HG02885 (cell line): Measurements from ENCODE around the gene ANKRD29.
"Not testable (repeated sequence)": the region's sequence is repeated elsewhere in the genome, so short reads cannot be mapped to it uniquely, and the experiment has no call there.

Experiments used
- ATAC-seq: cut with Tn5 transposase; IDR thresholded peaks from one replicate; pipeline ENCODE4 v1.9.1; 2021; ENCODE audit warnings: mild to moderate bottlenecking; ENCODE audit not compliant: unreplicated experiment, poor library complexity

The ANKRD29 gene

GRCh38 chr18:23586249-23587196, 76.2 kb downstream of the ANKRD29 start, which contains the start of gene NPC1:
Gene NPC1, minus strand, starts transcription at chr18:23586506. Its CDS starts 163 bp downstream, at chr18:23586343.
- peak; percentile 92 for ATAC-seq

GRCh38 chr18:23585897-23586248, 76.8 kb downstream of the ANKRD29 start:
- ATAC-seq = peak; percentile 32

- ATAC-seq = no peak
These were observed 77.5 kb downstream of the ANKRD29 start for GRCh38 chr18:23585007-23585871.

GRCh38 chr18:23584019-23584983, 78.4 kb downstream of the ANKRD29 start:
- ATAC-seq = no peak

GRCh38 chr18:23583071-23583865, 79.4 kb downstream of the ANKRD29 start:
- no peak for ATAC-seq

- ATAC-seq = no peak
These were observed 81.9 kb downstream of the ANKRD29 start for GRCh38 chr18:23580677-23581367.

- no peak for ATAC-seq
These were observed 83.6 kb downstream of the ANKRD29 start for GRCh38 chr18:23578891-23579653.

- ATAC-seq = no peak
These were observed 84.5 kb downstream of the ANKRD29 start for GRCh38 chr18:23578067-23578701.

GRCh38 chr18:23577521-23577920, 85.2 kb downstream of the ANKRD29 start:
- ATAC-seq = not testable (repeated sequence)

GRCh38 chr18:23575309-23575651, 87.4 kb downstream of the ANKRD29 start:
- no peak for ATAC-seq

GRCh38 chr18:23574611-23575308, 88.0 kb downstream of the ANKRD29 start:
- no peak for ATAC-seq

- peak; percentile 61 for ATAC-seq
These were observed 88.9 kb downstream of the ANKRD29 start for GRCh38 chr18:23573626-23574431.

GRCh38 chr18:23573020-23573419, 89.7 kb downstream of the ANKRD29 start:
- no peak for ATAC-seq

GRCh38 chr18:23572570-23572969, 90.1 kb downstream of the ANKRD29 start:
- ATAC-seq = no peak

GRCh38 chr18:23572012-23572411, 90.7 kb downstream of the ANKRD29 start:
- no peak for ATAC-seq

GRCh38 chr18:23570912-23571504, 91.7 kb downstream of the ANKRD29 start:
- no peak for ATAC-seq
